ENCODE results near the gene PSMB8.

Gene PSMB8

GRCh38 chr6:32843979-32844838, at the start of gene PSMB8:
PSMB8 (minus strand) TSS chr6:32844047; CDS start chr6:32843996, 51 bp downstream.
- TF ChIP-seq GATA2 (IDR thresholded peaks at IDR 0.05; ENCODE audit: low read depth, low read length) (no peak), GATA3 (IDR thresholded peaks at IDR 0.05; ENCODE audit: low read depth, low read length) (no peak)

GRCh38 chr6:32890831-32891230, 47.0 kb upstream of the PSMB8 start:
- TF ChIP-seq GATA2 (IDR thresholded peaks at IDR 0.05; ENCODE audit: low read depth, low read length) (no peak), GATA3 (IDR thresholded peaks at IDR 0.05; ENCODE audit: low read depth, low read length) (no peak)

- TF ChIP-seq GATA3 (IDR thresholded peaks at IDR 0.05; ENCODE audit: low read depth, low read length) (no peak), GATA2 (IDR thresholded peaks at IDR 0.05; ENCODE audit: low read depth, low read length) (no peak)
Measured at GRCh38 chr6:32889533-32889932, 45.7 kb upstream of the PSMB8 start.

GRCh38 chr6:32888576-32888975, 44.7 kb upstream of the PSMB8 start:
- TF ChIP-seq GATA2 (IDR thresholded peaks at IDR 0.05; ENCODE audit: low read depth, low read length) (no peak), GATA3 (IDR thresholded peaks at IDR 0.05; ENCODE audit: low read depth, low read length) (no peak)

GRCh38 chr6:32887616-32888015, 43.8 kb upstream of the PSMB8 start:
- TF ChIP-seq GATA2 (IDR thresholded peaks at IDR 0.05; ENCODE audit: low read depth, low read length) (no peak), GATA3 (IDR thresholded peaks at IDR 0.05; ENCODE audit: low read depth, low read length) (no peak)

GRCh38 chr6:32886681-32887383, 43.0 kb upstream of the PSMB8 start:
- TF ChIP-seq GATA2 (IDR thresholded peaks at IDR 0.05; ENCODE audit: low read depth, low read length) (no peak), GATA3 (IDR thresholded peaks at IDR 0.05; ENCODE audit: low read depth, low read length) (no peak)

DNA sequence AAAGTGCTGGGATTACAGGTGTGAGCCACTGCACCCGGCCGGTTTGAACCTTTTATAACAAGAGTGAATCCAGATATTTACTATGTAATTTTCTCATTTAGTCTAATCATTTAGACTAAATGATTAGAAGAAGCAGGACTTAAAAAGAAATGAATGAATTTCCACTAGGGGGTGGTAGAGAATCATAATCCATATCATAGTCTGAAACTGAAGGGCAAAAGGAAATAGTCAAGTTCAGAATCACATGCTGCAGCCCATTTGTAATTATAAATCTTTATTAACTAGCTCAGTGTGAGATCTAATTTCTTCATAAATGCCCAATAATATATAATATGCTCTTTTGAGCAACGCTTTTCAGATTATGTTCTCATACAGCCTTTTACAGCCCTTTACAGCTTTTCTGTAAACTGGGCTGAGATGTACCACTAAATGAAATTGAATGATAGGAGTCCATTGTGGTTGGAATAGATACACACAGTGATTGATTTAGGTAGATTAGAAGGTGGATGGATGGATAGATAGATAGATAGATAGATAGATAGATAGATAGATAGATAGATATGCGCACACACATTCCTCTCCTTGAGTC, 41.9 kb upstream of the PSMB8 start:
- TF ChIP-seq GATA3 (IDR thresholded peaks at IDR 0.05; ENCODE audit: low read depth, low read length) (no peak), GATA2 (IDR thresholded peaks at IDR 0.05; ENCODE audit: low read depth, low read length) (no peak)

- no peak for TF ChIP-seq GATA2 (IDR thresholded peaks at IDR 0.05; ENCODE audit: low read depth, low read length)
- TF ChIP-seq GATA3 (IDR thresholded peaks at IDR 0.05; ENCODE audit: low read depth, low read length): no peak
Measured at GRCh38 chr6:32883789-32884188, 39.9 kb upstream of the PSMB8 start.

- no peak for TF ChIP-seq GATA2 (IDR thresholded peaks at IDR 0.05; ENCODE audit: low read depth, low read length)
- no peak for TF ChIP-seq GATA3 (IDR thresholded peaks at IDR 0.05; ENCODE audit: low read depth, low read length)
Measured at GRCh38 chr6:32882879-32883250, 39.0 kb upstream of the PSMB8 start.

DNA sequence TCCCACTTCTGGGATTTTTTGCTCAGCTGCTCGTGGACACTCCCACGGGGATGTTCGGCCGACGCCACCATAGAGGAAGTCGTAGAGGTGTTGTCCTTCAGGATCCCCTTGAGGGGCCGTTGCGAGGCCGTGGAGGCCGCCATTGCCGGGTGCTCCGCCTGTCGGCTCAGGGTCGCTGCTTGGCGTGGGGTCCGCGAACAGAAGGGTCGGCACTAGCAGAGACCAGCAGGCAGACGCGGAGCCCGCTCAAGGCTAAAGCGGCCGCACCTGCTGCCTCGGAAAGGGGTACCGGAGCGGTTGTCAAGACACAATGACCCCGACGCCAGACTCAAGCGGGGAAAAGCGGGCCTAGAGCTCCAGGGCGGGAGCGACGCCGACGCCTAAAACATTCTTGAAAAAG, 35.8 kb upstream of the PSMB8 start:
- TF ChIP-seq GATA3 (IDR thresholded peaks at IDR 0.05; ENCODE audit: low read depth, low read length) (no peak), GATA2 (IDR thresholded peaks at IDR 0.05; ENCODE audit: low read depth, low read length) (no peak)

DNA sequence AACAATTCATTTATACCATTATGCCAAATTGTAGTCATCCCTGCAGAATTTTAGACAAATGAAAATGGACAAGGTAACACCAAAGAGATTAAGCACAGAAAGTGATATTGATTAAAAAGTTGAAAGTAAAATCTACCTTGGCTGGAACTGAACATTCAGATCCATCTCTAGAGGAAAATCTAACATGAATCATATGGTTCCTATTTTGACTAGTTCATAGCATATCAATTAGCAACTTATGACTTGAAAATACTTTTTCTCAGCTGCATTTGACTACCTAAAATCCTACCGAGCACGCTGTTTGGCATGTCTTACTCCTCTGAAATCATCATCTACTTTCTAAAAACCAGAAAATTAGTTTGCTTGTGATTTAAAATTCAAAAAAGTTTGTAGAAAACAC, 32.8 kb upstream of the PSMB8 start:
- TF ChIP-seq GATA3 (IDR thresholded peaks at IDR 0.05; ENCODE audit: low read depth, low read length) (no peak), GATA2 (IDR thresholded peaks at IDR 0.05; ENCODE audit: low read depth, low read length) (no peak)

GRCh38 chr6:32868257-32868788, 24.5 kb upstream of the PSMB8 start:
- TF ChIP-seq GATA2 (IDR thresholded peaks at IDR 0.05; ENCODE audit: low read depth, low read length): no peak

DNA sequence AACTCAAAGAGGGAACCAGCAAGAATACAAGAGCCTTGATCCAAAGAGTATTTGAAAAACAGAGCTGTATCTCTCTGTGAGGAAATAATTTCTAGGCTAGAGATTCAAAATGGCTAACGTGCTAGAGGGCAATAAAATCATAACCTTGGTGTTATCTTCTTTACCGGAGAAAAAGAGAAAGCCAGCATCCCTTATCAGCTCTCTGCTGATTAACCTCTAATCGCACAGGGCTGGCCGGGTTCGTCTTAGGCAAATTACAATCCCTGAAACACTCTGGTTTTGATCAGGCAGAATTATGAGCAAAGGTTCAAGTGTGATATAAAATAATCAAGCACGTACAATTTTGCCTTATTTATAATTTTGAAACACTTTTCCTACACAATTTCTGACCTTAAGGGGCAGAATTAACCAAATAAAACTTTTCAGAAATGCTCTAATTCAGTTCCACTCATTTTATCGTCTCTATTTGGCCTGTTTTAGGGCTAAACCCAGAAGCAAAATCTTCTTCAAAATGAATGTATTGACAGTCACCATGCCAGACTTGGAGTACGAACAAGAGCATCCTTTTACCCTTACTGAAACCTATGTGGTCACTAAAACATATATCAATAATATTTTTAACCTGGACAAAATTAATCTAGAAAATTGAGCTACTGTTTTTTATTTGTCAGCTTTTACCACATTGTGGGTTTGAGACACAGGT, 23.9 kb upstream of the PSMB8 start:
- TF ChIP-seq GATA2 (IDR thresholded peaks at IDR 0.05; ENCODE audit: low read depth, low read length) (no peak), GATA3 (IDR thresholded peaks at IDR 0.05; ENCODE audit: low read depth, low read length) (no peak)

DNA sequence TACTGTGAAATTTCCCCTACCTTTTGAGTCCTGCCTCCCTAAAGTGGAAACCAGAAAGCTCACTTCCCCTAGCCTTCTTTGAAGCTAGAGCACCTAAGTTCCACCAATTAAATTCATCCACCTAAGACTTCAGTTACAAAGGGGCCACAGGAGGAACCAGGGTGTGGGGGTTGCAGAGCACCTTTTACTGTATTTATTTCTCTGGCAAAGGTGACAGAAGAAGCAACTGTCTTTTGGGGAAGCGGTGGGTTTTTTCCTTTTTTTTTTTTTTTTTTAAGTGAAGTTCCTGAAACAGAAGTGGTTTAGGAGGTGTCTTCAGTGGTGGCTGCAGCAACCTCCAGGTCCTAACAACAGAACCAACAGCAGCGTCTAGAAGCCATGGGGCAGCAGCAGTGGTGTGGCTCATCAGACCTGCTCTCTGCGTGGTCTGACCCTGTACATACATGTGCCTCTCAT, 23.2 kb upstream of the PSMB8 start:
- TF ChIP-seq GATA2 (IDR thresholded peaks at IDR 0.05; ENCODE audit: low read depth, low read length): no peak
- TF ChIP-seq GATA3 (IDR thresholded peaks at IDR 0.05; ENCODE audit: low read depth, low read length): no peak

Measured in SH-SY5Y (cell line).